Hepatocyte (in vitro differentiated cells): Measurements from ENCODE around the gene STAC.

Experiments used
- EZH2 ChIP-seq: fragments of 200-600 bp; sonication (generic); IDR thresholded peaks from 2 replicates; pipeline ENCODE4 v1.6.1; 2016; ENCODE audit warnings: antibody characterized with exemption, mild to moderate bottlenecking, borderline replicate concordance
- EZH2phosphoT487 ChIP-seq: fragments of 200-600 bp; sonication (generic); IDR thresholded peaks from one replicate; pipeline ENCODE4 v1.6.1; 2018; ENCODE audit warnings: antibody characterized with exemption, mild to moderate bottlenecking, low read depth, moderate library complexity; ENCODE audit not compliant: unreplicated experiment, severe bottlenecking
- TF ChIP-seq, protein P1 (sequence below): fragments of 200-600 bp; sonication (generic); IDR thresholded peaks from 2 replicates; pipeline ENCODE4 v1.5.1; 2016; ENCODE audit warnings: antibody characterized with exemption, mild to moderate bottlenecking; ENCODE audit not compliant: poor library complexity

DNA sequence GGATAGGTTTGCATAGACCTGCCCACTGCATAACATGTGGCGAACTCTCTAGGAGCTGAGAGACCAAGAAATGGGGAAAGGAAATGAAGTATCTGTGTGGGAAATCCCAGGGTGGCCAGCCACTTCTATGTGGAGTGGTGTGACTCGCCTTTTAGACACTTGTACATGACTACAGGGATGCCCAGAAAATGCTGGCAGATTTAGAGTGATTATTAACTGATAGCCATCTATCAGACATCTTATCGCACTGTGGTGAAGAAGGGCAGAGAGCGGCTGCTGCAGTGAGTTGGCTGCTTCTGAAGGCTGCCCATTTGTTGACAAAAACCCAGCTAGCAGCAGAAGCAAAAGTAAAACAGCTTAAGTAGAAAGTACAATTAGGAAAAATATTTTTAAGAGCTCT is 18.1 kb upstream of the STAC start:
- TF ChIP-seq, protein P1, sequence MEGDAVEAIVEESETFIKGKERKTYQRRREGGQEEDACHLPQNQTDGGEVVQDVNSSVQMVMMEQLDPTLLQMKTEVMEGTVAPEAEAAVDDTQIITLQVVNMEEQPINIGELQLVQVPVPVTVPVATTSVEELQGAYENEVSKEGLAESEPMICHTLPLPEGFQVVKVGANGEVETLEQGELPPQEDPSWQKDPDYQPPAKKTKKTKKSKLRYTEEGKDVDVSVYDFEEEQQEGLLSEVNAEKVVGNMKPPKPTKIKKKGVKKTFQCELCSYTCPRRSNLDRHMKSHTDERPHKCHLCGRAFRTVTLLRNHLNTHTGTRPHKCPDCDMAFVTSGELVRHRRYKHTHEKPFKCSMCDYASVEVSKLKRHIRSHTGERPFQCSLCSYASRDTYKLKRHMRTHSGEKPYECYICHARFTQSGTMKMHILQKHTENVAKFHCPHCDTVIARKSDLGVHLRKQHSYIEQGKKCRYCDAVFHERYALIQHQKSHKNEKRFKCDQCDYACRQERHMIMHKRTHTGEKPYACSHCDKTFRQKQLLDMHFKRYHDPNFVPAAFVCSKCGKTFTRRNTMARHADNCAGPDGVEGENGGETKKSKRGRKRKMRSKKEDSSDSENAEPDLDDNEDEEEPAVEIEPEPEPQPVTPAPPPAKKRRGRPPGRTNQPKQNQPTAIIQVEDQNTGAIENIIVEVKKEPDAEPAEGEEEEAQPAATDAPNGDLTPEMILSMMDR, result no peak
- TF ChIP-seq EZH2phosphoT487 (no peak), EZH2 (no peak)
